Measurements from ENCODE around the gene NPAS1.

DNA sequence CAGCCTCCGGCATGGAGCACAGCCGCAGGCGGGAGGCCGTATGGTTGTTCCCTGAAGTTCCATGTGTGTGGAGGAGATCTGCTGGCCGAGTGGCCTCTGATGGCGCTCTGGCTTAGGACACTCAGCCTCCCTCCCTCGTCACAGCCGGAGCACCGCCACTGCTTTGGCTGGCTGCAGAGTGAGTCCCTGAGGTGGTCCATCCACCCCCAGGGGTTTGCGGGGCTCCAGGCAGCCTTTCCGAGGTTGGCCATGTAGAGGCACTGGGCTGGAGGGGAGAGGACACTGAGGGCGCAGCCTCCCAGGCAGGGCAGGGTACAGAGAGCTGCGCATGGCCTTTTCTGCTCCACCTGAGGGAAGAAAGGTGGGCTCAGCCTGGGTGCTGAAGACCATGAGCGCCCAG is 19.8 kb upstream of the NPAS1 start:
- TF ChIP-seq GATA2 (IDR thresholded peaks at IDR 0.05; ENCODE audit: low read depth, low read length) (no peak), GATA3 (IDR thresholded peaks at IDR 0.05; ENCODE audit: low read depth, low read length) (no peak)

Measured in SH-SY5Y (cell line).